Mesendoderm (in vitro differentiated cells): Measurements from ENCODE around the gene ADGRA1.

ENCODE experiments used
- DNase-seq: peaks from one replicate; pipeline ENCODE4 v3.0.0; 2013
- H2AK5ac ChIP-seq: 2 replicates; pipeline ENCODE4 v1.6.1; 2013; ENCODE audit warnings: low read length, inconsistent platforms
- H2BK120ac ChIP-seq: 2 replicates; pipeline ENCODE4 v1.6.1; 2013; ENCODE audit warnings: low read depth, mild to moderate bottlenecking, low read length, moderate library complexity, mixed read lengths
- H2BK15ac ChIP-seq: replicated peaks from 2 replicates; pipeline ENCODE4 v1.6.1; 2013; ENCODE audit warnings: low read depth, mild to moderate bottlenecking, moderate library complexity
- H2BK5ac ChIP-seq: 2 replicates; pipeline ENCODE4 v1.6.1; 2013; ENCODE audit warnings: low read length, inconsistent platforms
- H3K18ac ChIP-seq: 2 replicates; pipeline ENCODE4 v1.6.1; 2013; ENCODE audit warnings: mild to moderate bottlenecking, low read length, mixed read lengths
- H3K23ac ChIP-seq: one replicate; pipeline ENCODE4 v1.6.1; 2013; ENCODE audit warnings: low read length
- H3K27ac ChIP-seq: 2 replicates; pipeline ENCODE4 v1.5.1; 2013; ENCODE audit warnings: low read depth, mild to moderate bottlenecking, inconsistent platforms, low read length, moderate library complexity
- H3K27me3 ChIP-seq: 2 replicates; pipeline ENCODE4 v1.6.1; 2013; ENCODE audit warnings: low read length, control low read depth, mild to moderate bottlenecking, inconsistent platforms; ENCODE audit not compliant: insufficient read depth, poor library complexity
- H3K36me3 ChIP-seq: 2 replicates; pipeline ENCODE4 v1.6.1; 2013; ENCODE audit warnings: low read length, inconsistent platforms; ENCODE audit not compliant: control insufficient read depth, insufficient read depth
- H3K4ac ChIP-seq: one replicate; pipeline ENCODE4 v1.6.1; 2013; ENCODE audit warnings: low read depth, mild to moderate bottlenecking, low read length, moderate library complexity
- H3K4me1 ChIP-seq: 2 replicates; pipeline ENCODE4 v1.6.1; 2013; ENCODE audit warnings: low read depth, low read length, inconsistent platforms; ENCODE audit not compliant: control insufficient read depth
- H3K4me2 ChIP-seq: 2 replicates; pipeline ENCODE4 v1.6.1; 2013; ENCODE audit warnings: low read length
- H3K4me3 ChIP-seq: 2 replicates; pipeline ENCODE4 v1.5.1; 2013; ENCODE audit warnings: mild to moderate bottlenecking, low read length
- H3K56ac ChIP-seq: one replicate; pipeline ENCODE4 v1.6.1; 2013; ENCODE audit warnings: low read length
- H3K79me1 ChIP-seq: 2 replicates; pipeline ENCODE4 v1.6.1; 2013; ENCODE audit warnings: low read length, inconsistent platforms
- H3K79me2 ChIP-seq: 2 replicates; pipeline ENCODE4 v1.6.1; 2013; ENCODE audit warnings: mild to moderate bottlenecking, low read length; ENCODE audit not compliant: control insufficient read depth, insufficient read depth
- H3K9ac ChIP-seq: 2 replicates; pipeline ENCODE4 v1.6.1; 2013; ENCODE audit warnings: low read length, inconsistent platforms
- H4K5ac ChIP-seq: one replicate; pipeline ENCODE4 v1.6.1; 2013; ENCODE audit warnings: low read length
- H4K8ac ChIP-seq: one replicate; pipeline ENCODE4 v1.6.1; 2013; ENCODE audit warnings: low read depth, mild to moderate bottlenecking, control low read depth, low read length, moderate library complexity
- WGBS: extraction: QIAGEN DNeasy Blood & Tissue Kit; methylation state at CpG from one replicate; pipeline ENCODE4 v1.1.7; 2013; ENCODE audit warnings: low lambda C conversion rate, missing lambda C conversion rate; ENCODE audit not compliant: insufficient coverage; ENCODE audit errors: extremely low coverage; 5-methylcytosine and 5-hydroxymethylcytosine counted together

ADGRA1 gene

DNA sequence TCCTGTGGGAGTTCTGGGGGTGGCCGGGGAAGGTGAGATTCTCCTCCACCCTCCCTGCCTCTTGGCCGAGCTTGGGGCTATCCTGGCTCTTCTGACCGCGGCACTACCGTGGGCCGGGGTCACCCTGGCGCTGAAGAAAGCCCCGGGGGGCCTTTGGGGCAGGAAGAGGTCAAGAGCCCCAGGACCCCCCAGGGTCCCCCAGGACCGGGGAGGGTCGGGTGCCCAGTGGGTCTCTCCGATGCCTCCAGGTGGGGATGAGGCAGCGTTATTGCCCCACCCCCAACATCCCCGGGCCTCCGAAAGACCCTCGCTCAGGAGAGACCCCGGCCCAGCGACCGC, 71.9 kb downstream of the ADGRA1 start:
- WGBS, result no CpG with 5 or more reads among the region's 18 CpGs
- H3K4me3 ChIP-seq, result no peak overlapping the region
- no peak overlapping the region for H2BK5ac ChIP-seq
- no peak overlapping the region for H3K9ac ChIP-seq
- H3K4ac ChIP-seq, result no peak overlapping the region
- no peak overlapping the region for H2AK5ac ChIP-seq
- H3K27me3 ChIP-seq, result no peaks in the 10 kb centered on the region
- H3K4me1 ChIP-seq, result no peaks in the 10 kb centered on the region
- no peak overlapping the region for H3K18ac ChIP-seq
- no peak overlapping the region for H4K8ac ChIP-seq
- no peaks in the 10 kb centered on the region for H3K36me3 ChIP-seq
- H3K79me1 ChIP-seq, result no peaks in the 10 kb centered on the region
- H2BK120ac ChIP-seq, result no peak overlapping the region
- no peak overlapping the region for H3K56ac ChIP-seq
- H3K27ac ChIP-seq, result no peak overlapping the region
- H2BK15ac ChIP-seq, result no peak overlapping the region
- no peak overlapping the region for H4K5ac ChIP-seq
- DNase-seq, result no peak
- H3K79me2 ChIP-seq, result no peaks in the 10 kb centered on the region
- H3K23ac ChIP-seq, result no peak overlapping the region
- no peak overlapping the region for H3K4me2 ChIP-seq

DNA sequence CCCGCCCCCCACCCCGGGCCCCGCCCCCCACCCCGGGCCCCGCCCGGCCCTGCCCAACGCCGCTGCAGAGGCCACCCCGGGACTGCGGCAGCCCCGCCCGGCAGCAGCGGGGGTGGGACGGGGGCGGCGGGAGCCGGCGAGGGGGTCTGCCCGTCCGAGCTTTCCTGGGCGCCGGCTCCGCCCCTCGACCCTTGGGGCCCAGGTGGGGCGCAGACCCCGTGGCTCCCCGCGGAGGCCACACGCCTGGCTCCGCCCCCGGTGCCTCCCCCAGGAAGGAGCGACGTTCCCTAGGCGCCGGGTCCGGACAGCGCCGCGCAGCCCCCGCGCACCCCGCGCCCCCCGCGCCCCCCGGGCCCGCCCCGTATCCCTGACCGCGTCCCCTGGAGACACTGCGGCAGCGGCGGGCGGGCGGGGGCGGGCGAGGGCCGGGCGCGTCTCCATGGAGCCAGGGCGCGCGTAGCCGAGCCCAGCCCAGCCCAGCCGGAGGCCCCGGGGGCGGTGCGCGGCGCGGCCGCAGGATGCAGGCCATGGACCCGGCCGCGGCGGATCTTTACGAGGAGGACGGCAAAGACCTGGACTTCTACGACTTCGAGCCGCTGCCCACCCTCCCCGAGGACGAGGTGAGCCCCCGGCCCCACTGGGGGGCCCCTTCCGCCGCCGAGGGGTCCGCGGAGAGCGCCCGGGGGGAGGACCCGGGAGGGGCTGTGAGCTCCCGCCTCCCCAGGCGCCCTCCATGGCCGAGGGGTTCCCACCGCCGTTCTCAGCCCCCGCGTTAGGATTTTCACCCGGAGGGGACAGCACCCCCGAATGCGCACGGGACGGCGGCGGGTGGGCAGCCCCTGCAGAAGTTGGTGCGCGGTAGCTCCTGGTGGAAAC, 72.5 kb downstream of the ADGRA1 start, which contains the start of gene KNDC1:
Gene KNDC1, plus strand, starts transcription at position 270 of the 876 bp plus-strand sequence. Its CDS starts 249 bp downstream, at position 519.
- no peak within 1 kb of the TSS for H4K5ac ChIP-seq
- no peak within 1 kb of the TSS for H4K8ac ChIP-seq
- no peaks in the 10 kb centered on the region for H3K36me3 ChIP-seq
- H3K18ac ChIP-seq, result peak within 1 kb of the TSS; percentile 16
- no peak within 1 kb of the TSS for H3K4ac ChIP-seq
- H3K27me3 ChIP-seq, result no peaks in the 10 kb centered on the region
- H3K79me1 ChIP-seq, result no peaks in the 10 kb centered on the region
- no CpG with 5 or more reads among the region's 108 CpGs for WGBS
- peak within 1 kb of the TSS; percentile 78 for H3K56ac ChIP-seq
- H3K9ac ChIP-seq, result peak within 1 kb of the TSS; percentile 54
- no peak within 1 kb of the TSS for H2BK5ac ChIP-seq
- no peaks in the 10 kb centered on the region for H3K79me2 ChIP-seq
- no peak within 1 kb of the TSS for H3K27ac ChIP-seq
- H2AK5ac ChIP-seq, result no peak within 1 kb of the TSS
- peak within 1 kb of the TSS; percentile 67 for H3K4me2 ChIP-seq
- no peak within 1 kb of the TSS for H3K23ac ChIP-seq
- peak; percentile 48 for DNase-seq
- H2BK120ac ChIP-seq, result no peak within 1 kb of the TSS
- H2BK15ac ChIP-seq, result no peak within 1 kb of the TSS
- no peaks in the 10 kb centered on the region for H3K4me1 ChIP-seq
- H3K4me3 ChIP-seq, result peak within 1 kb of the TSS; percentile 35

DNA sequence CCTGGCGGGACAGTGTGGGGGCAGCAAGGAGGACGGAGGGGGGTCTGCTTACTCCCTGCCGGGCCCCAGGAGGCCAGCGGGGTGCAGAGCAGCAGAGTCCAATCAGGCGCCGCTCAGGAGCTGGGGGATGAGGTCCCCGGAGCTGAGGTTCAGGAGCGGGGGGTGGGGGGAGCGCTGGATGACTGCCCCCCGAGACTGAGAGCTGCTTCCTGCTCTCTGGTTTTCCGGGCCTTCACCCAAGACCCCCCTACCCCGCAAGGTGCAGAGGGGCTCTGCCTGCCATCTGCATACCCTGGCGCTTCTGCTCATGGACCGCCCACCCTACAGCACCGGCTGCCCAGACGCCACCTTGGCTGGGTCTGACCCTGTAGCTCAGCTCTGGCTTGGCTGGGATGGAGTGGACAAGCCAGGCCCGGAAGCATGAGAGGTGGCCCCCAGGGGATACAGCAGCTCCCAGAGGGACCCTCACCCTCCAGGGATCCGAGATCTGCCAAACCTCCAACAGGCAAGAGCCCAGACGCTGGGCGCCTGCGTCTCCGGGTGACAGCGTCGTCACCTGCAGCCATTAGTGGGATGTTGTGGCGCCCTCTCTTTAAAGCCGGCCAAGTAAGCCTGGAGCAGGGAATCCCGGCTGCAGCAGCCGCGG, 73.2 kb downstream of the ADGRA1 start:
- Histone ChIP-seq H2AK5ac (no peak overlapping the region), H2BK15ac (no peak overlapping the region), H3K18ac (no peak overlapping the region), H2BK120ac (no peak overlapping the region), H3K79me1 (no peaks in the 10 kb centered on the region), H3K79me2 (no peaks in the 10 kb centered on the region), H3K4ac (no peak overlapping the region), H4K8ac (no peak overlapping the region), H3K36me3 (no peaks in the 10 kb centered on the region), H3K27me3 (no peaks in the 10 kb centered on the region), H3K4me3 (no peak overlapping the region), H3K9ac (peak overlapping the region; percentile 54), H3K4me1 (no peaks in the 10 kb centered on the region), H4K5ac (no peak overlapping the region), H2BK5ac (no peak overlapping the region), H3K4me2 (peak overlapping the region; percentile 67), H3K23ac (no peak overlapping the region), H3K27ac (no peak overlapping the region), H3K56ac (peak overlapping the region; percentile 76)
- no peak for DNase-seq
- no CpG with 5 or more reads among the region's 29 CpGs for WGBS

DNA sequence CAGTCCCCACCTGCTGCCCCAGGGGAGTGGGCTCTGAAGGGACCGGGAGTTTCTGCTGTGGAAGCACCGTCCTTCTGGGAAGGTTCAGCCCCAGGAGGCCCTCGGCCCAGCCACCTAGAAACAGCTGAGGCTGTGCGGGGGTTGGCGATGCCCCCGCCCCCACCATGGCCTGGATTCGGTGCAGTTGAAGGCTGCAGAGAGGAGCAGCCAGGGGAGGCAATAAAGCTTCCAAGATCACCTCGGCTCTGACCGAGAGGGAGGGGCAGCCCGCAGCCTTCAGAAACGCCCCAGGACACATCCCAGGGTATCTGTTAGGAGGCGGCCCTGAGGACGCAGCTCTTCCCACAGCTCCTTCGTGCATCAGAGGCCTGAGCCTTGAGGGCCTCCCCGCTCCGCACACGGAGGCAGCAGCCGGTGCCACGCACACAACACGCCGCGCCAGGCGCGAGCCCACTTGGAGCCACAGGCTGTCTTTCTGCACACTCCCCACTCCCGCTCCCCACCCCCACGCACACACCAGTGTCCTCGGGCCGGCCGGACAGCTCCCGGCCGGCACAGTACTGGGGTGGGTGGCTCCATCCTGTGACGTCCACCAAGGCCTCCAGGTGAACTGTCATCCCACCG, 73.9 kb downstream of the ADGRA1 start:
- Histone ChIP-seq H2BK15ac (no peak overlapping the region), H2AK5ac (no peak overlapping the region), H3K79me1 (no peaks in the 10 kb centered on the region), H3K4me3 (no peak overlapping the region), H3K27ac (no peak overlapping the region), H3K23ac (no peak overlapping the region), H4K8ac (no peak overlapping the region), H3K4me2 (no peak overlapping the region), H2BK120ac (no peak overlapping the region), H2BK5ac (no peak overlapping the region), H3K36me3 (no peaks in the 10 kb centered on the region), H3K18ac (no peak overlapping the region), H3K4me1 (no peaks in the 10 kb centered on the region), H3K27me3 (no peaks in the 10 kb centered on the region), H4K5ac (no peak overlapping the region), H3K79me2 (no peaks in the 10 kb centered on the region), H3K56ac (no peak overlapping the region), H3K4ac (no peak overlapping the region), H3K9ac (no peak overlapping the region)
- DNase-seq, result peak; percentile 43
- no CpG with 5 or more reads among the region's 33 CpGs for WGBS

DNA sequence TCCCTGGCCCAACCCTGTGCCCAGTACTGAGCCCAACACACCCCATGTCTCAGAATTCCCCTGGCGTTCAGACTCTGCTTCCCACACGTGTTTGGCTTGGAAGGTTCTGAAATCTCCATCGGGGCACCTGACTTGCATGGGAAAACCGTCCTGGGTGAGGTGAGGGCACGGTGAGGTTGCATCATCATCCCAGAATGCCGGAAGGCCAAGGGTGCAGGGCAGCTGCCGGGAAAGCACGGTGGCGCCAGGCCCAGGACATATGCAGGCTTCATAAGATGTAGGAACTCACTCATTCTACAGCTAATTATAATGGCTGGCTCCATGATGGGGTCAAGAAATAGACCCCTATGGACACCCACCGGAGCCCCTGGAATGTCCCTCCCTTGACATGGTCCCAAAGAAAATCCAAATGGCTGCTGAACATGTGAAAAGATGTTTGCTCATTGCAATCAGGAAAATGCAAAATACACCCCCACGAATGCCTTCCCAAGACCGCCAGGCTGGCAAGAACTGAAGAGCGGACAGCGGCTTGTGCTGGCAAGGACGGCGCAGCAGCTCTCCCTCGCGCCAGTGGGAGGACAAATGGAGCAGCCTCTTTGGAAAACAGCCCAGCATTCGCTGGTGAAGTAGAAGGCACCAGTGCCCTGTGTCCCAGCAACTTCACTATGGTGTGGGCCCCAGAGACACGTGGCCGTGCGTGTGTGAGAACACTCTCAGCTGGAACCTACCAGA, 74.6 kb downstream of the ADGRA1 start:
- Histone ChIP-seq H3K79me2 (no peaks in the 10 kb centered on the region), H2BK15ac (no peak overlapping the region), H2AK5ac (no peak overlapping the region), H3K18ac (no peak overlapping the region), H3K79me1 (no peaks in the 10 kb centered on the region), H3K27me3 (no peaks in the 10 kb centered on the region), H3K23ac (no peak overlapping the region), H3K27ac (no peak overlapping the region), H3K4me2 (no peak overlapping the region), H3K4ac (no peak overlapping the region), H3K9ac (no peak overlapping the region), H3K4me1 (no peaks in the 10 kb centered on the region), H2BK120ac (no peak overlapping the region), H4K8ac (no peak overlapping the region), H3K56ac (no peak overlapping the region), H3K4me3 (no peak overlapping the region), H4K5ac (no peak overlapping the region), H2BK5ac (no peak overlapping the region), H3K36me3 (no peaks in the 10 kb centered on the region)
- no CpG with 5 or more reads among the region's 22 CpGs for WGBS
- DNase-seq, result no peak
